NCI-H1417 (cell line): ENCODE data around the gene PFKL.
"Not testable (repeated sequence)": the region's sequence is repeated elsewhere in the genome, so short reads cannot be mapped to it uniquely, and the experiment has no call there.

Source experiments
- DNase-seq, 3 experiments: peaks; one replicate each; lab custom pipeline; 2025; lab: John Stamatoyannopoulos, UW

The PFKL gene

GRCh38 chr21:44327603-44327974 lies 27.7 kb downstream of the PFKL start:
- DNase-seq, result no peak

- no peak for DNase-seq
These were observed 28.5 kb downstream of the PFKL start for GRCh38 chr21:44328242-44328895.

DNA sequence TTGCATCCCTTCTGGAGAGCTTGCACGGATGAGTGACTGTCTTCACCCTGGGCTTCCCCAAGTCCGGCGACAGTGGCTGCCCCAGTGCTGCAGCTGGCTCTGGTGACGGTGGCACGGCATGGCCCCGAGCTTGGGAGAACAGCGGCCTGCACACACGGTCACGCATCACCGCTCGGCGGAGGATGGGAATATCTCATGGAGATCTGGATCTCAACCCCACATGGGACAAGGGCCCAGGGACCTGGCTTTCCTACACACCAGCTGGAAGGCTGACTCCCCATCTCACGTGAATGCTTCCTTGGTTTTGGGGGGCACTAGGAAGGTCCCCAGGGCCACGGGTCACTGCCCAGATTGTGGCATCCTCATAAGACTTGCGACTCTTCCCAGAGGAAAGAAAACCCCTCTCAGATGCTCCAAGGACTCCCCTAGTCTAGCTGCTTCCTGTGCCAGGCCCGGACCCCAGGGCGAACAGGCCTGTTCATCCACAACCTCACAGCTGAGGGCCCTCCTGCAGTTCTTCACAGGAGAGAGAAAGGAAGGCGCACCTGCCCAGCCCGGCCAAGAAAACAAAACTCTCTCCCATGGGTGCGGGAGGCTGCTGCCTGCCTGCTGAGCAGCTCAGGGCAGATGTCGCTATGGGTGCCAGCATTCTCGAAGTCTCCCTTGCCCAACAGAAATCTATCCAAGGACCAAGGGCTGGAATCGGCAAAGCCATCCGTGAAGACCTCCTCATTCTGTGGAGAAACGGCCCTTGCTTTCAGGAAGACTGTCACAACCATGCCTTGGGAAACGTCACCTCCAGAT lies 29.4 kb downstream of the PFKL start:
- DNase-seq, result peak in 2 of 3 experiments; percentile 29 to 84

DNA sequence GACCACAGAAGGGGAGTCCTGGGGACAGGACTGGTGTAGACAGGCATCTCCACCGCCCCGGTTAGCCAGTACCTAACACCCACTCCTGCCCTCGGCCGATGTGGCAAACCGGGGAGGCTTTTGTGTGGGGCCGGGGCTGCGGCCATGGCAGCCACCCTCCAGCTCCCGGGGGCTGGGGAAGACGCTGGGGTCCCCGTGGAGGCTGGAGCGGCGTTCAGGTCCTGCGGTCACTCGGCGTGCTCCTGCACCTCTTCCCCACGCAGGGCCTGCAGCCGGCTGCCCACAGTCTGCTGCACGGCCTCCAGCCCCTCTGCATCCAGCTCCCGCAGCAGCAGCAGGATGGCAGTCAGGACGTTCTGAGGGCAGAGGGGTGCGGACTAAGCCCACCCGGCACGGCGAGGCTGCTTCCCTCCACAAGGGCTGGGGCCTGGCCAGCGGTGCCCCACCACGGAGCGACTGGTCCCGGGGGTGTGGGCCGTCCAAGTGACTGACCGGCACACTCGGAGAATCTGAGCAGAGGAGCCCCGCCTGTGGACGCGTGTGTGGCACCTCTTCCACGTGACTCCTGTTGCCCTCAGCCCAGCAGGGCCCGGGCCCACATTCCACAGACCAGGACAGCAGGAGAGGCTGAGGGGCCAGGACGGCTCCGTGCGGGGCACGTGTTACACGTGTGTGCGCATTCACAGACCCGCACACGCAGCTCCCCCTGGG lies 30.3 kb downstream of the PFKL start:
- DNase-seq, result no peak

DNA sequence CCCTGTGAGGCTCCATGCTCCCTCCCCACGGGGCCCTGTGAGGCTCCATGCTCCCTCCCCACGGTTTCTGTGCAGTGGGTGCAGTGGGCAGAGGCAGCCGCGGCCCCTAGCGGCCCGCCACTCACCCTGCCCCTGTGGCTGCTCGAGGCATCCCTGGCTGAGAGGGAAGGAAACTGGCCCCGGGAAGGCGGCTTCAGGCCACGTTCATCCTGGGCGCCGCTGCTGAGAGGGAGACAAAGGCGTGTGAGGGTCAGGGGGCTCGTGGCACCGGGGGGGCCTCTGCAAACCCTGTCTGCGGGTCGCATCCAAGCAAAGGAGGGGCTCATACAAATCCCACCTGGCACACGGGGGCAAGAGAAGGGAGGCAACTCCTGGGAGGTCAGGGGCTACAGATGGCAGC lies 30.8 kb downstream of the PFKL start:
- no peak for DNase-seq

DNA sequence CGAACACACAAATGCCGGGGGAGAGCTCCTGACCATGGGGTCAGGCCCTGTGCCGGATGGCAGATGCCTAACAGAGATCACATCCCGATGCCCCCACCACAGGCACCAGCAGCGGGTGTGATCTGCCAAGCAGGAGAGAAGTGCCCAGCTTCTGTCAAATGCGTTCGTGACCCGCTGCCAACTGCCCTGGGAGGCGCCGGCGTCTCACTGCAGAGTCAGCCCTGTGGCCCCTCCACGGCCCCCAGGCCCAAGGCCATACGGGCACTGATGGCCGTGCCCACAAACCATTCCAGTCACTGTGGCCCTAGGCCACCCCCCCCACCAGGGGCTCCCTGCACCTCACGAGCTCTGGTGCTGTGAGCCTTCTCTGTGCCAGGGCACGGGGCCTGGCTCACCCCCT lies 31.4 kb downstream of the PFKL start:
- DNase-seq, result no peak

DNA sequence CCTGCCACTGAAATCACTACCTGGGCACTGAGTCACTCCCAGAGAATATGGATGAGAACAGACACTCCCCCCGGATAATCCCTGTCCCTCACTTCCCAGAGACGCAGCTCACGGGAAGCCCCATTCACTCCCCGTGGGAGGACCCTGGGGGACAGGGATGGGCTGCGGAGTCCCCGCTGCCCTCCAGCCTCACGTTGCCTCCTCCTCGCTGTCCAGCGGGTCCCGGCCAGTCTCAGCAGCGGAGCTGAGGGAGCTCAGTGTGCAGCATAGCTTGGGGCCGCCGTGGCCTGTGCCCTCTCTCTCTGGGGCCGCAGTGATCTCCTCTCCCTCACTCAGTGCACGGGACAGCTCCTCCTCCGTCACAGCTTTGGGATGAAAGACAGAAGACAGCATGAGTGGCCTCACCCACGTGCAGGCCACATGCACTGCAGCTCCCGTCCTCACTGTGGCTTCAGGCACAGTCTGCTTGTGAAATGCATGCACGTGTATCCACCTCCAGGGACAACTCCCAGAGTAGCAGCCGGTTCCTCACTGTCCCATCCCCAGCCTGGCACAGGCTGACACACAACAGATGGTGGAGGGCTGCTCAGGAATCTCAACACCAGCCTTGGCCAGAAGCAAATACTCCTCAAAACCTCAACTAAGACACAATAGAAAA lies 31.9 kb downstream of the PFKL start:
- DNase-seq, result no peak

DNA sequence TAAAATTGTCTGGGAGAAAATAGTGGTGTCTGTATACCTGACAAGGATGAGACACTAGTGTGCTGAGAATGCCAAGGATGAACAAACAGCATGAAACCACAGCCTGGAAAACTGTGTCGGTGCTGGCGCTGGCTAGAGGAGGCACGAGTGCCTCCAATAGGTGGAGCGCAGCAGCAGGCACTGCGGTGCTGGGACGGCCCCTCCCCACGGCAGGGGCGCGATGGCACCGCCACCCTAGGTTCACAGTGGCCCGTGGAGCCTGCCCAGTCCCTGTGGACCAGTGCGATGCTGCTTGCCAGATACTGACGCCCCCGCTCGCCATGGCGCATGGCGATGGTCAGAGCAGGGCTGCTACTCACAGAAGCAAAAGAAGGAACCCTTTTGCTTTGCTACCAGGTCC lies 32.5 kb downstream of the PFKL start:
- DNase-seq, result no peak

- DNase-seq, result no peak
These were observed 33.1 kb downstream of the PFKL start for GRCh38 chr21:44332965-44333364.

DNA sequence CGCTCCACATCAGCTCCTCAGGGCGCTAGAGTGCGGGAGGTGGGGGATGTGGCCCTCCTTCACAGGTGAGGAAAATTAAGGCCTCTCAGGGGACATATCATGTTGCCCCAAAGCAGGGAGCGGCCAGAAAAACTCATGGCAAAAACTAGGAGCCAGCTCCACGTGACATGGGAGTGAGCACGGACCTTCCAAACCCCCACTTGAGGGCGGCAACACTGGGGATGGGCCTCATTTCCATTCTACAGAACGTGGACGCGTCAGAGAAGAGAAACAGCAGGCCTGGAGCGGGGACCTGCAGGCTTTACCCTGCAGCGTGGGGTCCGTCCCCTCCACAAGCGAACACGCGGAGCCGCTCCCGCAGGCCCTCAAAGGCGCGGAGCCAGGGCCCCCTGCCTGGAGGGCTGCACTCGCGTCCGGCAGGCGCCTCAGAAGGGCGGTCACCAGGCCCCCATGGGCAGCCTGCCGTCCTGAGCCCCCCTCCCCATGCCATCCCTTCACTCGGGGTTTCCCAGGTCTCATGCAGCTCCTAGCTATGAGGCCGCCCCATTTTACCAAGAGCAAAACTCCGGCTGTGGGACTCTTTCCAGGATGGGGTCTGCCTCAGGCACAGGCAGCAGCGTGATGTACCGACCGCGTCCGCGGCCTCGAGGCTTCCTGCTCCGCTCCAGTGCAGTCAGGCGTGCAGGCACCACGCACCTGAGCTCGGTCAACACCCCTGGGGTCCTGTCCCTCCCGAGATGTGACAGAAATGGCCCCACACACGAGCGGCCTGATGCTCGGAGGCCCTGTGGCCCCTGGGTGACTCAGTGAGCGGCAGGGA lies 33.9 kb downstream of the PFKL start:
- peak in 1 of 3 experiments; percentile 20 for DNase-seq

GRCh38 chr21:44334329-44335030 lies 34.6 kb downstream of the PFKL start:
- no peak for DNase-seq

GRCh38 chr21:44335266-44336059 lies 35.6 kb downstream of the PFKL start:
- no peak for DNase-seq

DNA sequence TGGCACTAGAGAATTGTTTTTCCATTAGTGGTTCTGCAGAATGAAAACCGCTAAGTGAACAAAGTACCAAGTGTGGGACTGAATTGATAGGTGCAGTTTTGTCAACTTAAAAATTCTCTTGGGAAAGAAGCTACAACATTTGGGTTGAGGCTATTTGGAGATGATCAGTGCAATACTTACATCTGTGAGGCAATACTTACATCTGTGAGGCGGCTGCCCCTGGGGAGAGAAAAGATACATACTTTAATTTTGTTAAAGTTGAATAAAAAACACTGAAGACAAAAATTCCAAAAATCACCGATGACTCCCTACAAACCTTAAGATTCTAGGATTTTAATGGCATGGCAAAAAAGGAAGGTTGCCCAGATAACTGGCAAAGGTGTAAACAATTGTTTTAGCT lies 37.6 kb downstream of the PFKL start:
- DNase-seq, result no peak

DNA sequence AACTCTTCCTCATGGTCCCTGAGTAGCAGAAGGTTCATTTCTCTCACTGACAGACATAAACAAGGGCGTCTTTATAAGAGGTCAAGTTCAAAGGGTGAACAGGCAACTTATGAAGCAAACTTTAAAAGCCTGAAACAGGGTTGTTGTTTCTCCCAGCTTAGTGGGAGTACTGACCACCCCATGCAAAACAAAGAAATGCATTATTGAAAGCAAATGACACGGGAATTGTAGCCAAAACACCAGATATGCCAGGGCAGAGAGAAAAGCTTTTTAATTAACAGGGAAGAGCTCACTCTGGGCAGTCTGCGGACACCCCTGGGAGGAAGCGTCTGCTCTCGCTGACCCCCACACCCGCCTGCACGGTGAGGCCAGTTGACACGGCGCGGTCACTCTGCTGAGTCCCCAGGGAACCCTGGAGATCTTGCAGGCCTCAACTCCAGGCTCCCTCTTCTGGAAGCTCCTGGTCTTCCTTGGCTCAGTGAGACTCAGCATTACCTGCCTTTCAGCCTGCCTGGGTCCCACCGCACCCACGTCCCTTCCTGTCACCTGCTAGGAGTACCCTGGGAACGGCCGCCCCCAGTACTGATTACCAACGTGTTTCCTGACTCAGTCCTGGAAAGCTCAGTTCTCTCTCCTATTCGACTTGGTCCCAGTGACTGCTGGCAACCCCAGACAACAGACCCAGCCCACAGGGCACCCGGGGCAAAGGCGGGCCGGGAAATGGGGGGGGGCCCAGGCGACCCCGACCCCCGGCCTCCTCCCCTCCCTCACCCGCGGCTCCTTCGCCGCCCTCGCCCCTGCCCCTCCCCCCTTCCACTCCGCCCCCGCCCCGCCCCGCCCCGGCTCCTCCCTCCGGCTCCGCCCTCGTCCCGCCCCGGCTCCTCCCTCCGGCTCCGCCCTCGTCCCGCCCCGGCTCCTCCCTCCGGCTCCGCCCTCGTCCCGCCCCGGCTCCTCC lies 38.4 kb downstream of the PFKL start:
- DNase-seq, result peak; percentile 60 to 87 (median 75)

DNA sequence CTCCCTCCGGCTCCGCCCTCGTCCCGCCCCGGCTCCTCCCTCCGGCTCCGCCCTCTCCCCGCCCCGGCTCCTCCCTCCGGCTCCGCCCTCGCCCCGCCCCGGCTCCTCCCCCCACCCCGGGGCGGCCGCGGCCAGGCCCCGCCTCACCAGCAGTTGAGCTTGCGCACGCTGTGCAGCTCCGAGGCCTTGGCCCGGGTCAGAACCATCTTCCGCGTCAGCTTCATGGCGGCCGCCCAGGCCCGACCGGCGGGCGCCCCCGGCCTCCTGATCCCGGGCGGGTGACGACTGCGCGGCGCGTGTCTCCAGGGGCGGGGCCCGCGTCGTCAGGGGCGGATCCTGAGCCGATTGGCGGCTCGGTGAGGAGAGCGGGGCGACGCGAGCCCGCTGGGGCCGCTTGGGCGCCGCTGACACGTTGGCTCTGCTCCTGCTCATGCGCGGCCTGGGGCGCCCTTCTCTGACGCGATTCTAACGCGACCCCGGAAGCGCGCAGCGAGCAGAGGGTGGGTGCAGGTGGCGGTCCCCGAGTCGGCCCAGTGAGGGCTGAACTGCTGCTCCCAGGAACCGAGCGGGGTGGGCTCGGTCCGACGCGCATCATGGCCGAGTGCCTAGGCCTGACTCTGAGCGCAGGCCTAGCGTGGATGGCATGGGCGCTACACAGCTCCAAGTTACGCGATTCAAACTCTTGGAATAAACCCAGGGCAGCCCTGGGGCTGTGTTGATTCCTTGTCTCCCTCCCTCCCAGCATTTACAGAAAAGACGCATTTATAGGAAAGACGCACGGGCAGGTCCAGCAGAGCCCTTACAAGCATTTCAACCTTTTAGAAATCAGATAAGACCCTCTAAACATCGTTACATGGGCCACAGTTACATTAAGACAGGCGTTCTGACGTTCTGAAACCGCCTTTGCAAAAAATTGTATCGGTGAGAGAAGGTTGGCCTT lies 39.4 kb downstream of the PFKL start, which contains the start of gene CFAP410:
TSS of gene CFAP410 (minus strand) at position 420 of the 940 bp plus-strand sequence. CDS start at position 224, 196 bp downstream.
- DNase-seq, result peak; percentile 97 to 98 (median 98)

DNA sequence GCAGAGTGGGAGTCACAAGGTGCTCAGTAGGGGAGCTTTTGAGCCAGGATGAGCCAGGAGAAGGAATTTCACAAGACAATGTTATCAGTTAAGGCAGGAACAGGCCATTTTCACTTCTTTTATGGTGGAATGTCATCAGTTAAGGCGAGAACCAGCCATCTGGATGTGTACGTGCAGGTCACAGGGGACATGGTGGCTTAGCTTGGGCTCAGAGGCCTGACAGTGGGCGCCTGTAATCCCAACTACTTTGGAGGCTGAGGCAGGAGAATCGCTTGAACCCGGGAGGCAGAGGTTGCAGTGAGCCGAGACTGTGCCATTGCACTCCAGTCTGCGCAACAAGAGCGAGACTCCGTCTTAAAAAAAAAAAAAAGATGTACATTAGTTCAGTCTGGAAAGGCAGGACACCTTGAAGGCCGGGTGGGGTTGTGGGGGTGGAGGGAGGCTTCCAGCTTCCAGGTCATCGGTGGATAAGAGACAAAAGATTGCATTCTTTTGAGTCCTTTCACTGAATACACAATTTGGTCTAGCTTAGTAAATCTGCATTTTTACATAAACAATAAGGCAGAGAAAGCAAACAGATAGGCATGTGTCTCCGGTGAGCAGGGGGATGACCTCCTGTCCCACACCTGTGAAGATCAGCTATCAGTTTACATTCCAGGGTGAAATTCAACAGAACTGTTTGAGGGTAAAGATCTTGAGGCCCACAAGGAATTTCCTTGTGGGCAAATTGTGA lies 42.0 kb downstream of the PFKL start:
- not testable (repeated sequence) for DNase-seq

DNA sequence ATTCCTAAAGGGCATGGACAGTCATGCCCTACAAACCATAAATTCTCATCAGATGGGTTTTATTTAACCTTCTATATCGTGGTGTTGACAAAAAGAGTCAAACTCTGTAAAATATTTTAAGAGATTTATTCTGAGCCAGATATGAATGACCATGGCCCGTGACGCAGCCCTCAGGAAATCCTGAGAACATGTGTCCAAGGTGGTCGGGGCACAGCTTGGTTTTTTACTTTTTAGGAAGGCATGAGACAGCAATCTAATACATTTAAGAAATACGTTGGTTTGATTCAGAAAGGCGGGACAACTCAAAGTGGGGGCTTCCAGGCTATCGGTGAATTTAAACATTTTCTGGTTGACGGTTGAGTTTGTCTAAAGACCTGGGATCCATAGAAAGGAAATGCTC lies 43.1 kb downstream of the PFKL start:
- DNase-seq, result not testable (repeated sequence)
